ENCODE measurements around the gene ZNF536.
A peak's percentile ranks its signal among the peaks of the same experiment; 100 is the strongest.

The ZNF536 gene

DNA sequence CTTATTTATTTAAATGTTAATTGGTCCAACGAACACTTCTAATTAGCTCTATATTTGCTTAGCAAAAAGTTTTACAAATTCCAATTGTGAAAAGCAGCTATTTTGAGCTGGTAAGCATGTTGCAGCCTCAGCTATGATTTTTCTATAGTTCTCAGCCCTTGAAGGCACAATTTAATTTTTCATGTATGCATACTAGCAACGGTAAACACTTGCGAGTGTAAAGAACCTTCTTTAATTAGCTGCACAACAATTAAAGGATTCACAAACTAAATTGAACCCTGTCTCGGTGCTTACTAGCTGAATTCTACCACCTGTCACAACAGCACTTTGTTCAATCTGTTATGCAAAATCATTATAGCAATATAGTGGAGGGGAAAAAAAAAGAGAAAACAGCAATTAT, 29.8 kb downstream of the ZNF536 start:
- no peak for DNase-seq (ENCODE audit: low read depth)
- TF ChIP-seq, protein P1, sequence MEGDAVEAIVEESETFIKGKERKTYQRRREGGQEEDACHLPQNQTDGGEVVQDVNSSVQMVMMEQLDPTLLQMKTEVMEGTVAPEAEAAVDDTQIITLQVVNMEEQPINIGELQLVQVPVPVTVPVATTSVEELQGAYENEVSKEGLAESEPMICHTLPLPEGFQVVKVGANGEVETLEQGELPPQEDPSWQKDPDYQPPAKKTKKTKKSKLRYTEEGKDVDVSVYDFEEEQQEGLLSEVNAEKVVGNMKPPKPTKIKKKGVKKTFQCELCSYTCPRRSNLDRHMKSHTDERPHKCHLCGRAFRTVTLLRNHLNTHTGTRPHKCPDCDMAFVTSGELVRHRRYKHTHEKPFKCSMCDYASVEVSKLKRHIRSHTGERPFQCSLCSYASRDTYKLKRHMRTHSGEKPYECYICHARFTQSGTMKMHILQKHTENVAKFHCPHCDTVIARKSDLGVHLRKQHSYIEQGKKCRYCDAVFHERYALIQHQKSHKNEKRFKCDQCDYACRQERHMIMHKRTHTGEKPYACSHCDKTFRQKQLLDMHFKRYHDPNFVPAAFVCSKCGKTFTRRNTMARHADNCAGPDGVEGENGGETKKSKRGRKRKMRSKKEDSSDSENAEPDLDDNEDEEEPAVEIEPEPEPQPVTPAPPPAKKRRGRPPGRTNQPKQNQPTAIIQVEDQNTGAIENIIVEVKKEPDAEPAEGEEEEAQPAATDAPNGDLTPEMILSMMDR (IDR thresholded peaks at IDR 0.05; ENCODE audit: low read depth, low read length, missing control alignments), result no peak
- H3K4me3 ChIP-seq (ENCODE audit: low read depth, low read length), result no peak overlapping the region

DNA sequence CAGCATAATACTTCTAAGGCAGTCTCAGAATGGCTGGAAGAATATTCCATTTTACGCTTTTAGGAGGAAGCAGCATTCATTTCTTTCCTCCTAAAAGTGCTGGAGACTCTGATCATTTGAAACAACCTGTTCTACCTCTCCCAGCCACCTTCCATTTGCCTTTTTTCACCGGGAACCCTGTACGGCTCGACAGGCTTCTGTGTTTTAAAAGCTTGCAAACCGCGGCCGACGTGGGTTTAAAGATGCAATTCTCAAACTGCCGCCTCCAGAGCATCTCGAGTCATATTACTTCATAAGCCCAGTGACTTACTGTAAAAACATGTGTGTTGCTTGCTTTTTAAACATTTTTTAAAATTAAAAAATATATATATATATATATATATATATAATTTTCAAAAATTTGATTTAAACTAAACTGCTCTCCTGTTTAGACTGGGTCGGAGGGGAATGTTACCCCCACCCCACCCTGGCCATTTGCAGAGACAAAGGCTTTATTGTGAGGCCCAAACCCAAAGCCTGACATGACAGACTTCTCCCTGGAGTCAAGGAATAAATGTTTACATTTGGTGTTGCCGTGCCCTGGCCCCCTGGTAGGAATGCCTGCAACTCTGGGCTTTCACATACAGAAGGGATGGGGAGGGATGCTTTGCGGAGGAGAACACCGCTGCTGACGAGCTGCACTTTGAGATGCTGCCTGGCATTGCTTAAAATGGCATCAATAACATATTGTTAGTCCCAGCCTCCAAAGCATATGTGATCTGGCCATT, 30.4 kb downstream of the ZNF536 start:
- TF ChIP-seq, protein P1 (IDR thresholded peaks at IDR 0.05; ENCODE audit: low read depth, low read length, missing control alignments), result no peak
- DNase-seq (ENCODE audit: low read depth), result no peak
- no peak overlapping the region for H3K4me3 ChIP-seq (ENCODE audit: low read depth, low read length)

DNA sequence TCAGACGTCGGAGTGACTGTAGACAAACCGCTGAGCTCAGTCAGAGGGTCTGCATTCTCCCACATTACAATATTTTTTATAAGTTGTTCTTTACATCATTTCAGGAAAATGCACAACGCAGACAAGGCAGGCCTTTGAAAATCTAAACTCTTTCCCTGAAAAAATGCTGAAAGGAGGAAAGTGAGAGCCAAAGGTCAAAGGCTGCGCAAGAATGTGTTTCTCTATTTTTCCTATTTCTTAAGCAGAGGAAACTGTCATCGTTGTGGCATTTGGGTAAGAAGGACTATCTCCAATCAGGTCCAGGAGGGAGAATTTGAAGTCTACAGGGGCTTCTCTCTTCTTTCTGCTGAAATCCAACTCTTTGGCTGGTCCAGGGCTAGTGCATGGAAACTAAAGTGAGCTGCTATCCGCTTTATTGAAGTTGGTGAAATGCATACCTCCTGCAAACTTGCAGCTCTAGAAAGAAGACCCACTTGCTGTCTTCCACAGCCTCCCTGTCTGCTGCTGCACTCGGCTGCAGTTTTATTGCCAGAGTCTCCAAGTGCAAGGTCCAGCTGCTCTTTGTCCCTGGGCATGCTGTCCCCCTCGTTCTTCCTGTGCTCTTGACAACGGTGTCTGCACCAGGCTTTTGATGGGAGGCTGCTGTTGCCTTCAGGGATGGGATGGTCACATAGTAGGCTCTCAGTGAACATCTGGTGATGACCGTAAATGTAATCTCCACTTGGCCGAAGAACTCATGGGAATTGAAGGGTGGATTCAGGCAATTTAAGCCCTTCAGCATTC, 31.2 kb downstream of the ZNF536 start:
- TF ChIP-seq, protein P1 (IDR thresholded peaks at IDR 0.05; ENCODE audit: low read depth, low read length, missing control alignments), result no peak
- no peak for DNase-seq (ENCODE audit: low read depth)
- no peak overlapping the region for H3K4me3 ChIP-seq (ENCODE audit: low read depth, low read length)

DNA sequence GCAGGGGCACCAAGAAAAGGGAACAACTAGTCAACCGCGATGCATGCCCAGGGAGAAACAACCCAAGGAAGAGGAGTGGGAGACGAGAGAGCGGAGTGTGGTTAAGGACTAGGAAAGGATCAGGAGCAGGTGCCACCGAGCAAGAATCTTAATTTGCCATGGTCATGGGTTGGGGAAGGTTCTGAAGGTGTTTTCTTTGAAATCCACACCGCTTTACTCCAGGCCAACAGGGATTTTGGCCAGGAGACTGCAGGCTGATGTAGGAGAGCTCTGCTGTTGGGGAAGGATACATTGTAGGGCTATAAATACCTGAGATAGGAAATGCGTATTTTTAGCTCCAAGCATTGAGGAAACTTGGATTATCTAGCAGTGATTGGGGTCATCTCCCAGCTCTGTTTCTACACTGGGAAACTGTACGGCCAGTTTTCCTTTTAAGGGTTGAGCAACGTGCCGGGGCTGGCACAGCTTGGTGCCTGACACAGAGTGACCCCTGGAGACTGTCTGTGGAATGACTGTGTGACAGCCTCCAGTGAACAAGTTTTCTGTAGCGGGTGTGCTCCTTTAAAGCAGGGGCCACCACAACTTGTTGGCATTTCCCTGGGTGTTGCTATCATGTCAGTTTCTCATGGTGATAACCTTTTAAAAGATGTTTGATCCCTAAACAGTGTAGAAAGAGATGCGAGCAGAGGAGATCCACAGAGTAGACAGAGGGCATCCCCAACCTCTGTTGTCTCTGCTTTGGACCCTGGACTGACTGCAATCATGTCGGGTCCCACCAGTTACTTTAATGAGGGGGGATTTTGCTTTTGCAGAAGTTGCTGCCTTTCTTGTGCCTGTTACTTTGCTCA, 34.3 kb downstream of the ZNF536 start:
- no peak for DNase-seq (ENCODE audit: low read depth)
- TF ChIP-seq, protein P1 (IDR thresholded peaks at IDR 0.05; ENCODE audit: low read depth, low read length, missing control alignments), result peak; percentile 58
- no peak overlapping the region for H3K4me3 ChIP-seq (ENCODE audit: low read depth, low read length)

DNA sequence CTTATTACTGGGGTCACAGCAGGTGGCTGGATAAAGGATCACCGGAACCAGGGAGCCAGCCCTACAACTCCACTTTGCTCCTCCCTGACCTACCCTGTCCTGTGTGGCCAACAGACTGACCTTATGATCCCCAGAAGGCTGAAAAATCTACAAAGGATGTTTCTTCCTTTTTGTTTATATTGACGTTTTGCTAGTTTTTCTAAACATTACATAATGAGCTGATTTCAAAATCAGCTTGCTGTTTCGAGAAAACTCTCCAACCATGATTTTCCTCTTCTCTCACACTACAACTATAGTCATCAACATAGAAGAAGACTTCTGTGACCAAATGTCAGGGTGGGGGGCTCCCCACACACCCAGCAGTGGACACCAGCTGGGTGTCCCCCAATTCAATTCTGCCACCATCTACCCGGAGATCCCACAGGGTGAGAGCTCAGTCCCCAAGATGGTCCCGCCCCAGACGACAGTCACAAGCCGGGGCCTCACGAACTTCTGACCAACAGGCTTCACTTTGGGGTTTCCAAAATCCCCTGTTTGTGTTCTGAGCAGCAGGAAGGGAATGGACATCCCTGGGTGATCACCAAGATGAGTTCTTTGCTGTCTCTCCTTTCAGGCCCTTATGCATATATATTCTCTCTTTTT, 35.0 kb downstream of the ZNF536 start:
- TF ChIP-seq, protein P1 (IDR thresholded peaks at IDR 0.05; ENCODE audit: low read depth, low read length, missing control alignments), result no peak
- no peak for DNase-seq (ENCODE audit: low read depth)
- H3K4me3 ChIP-seq (ENCODE audit: low read depth, low read length), result no peak overlapping the region

DNA sequence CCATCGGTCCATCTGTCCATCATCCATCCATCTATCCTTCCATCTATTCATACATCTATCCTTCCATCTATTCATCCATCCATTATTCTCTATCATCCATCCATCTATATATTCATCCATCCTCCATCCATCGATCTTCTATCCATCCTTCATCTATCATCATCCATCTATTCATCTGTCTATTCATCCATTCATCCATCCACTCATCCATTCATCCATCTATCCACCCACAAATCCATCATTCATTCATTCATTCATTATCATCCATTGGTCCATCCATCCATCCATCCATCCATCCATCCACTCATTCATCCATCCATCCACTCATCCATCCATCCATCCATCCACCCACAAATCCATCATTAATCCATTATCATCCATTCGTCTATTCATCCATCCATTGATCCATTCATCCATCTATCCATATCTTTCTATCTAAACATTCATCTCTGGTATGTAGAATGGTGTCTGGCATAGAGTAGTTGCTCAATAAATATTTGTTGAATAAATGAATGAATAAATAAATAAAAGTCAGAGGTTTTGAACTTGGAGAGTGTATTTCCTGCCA, 36.6 kb downstream of the ZNF536 start:
- no peak overlapping the region for H3K4me3 ChIP-seq (ENCODE audit: low read depth, low read length)
- no peak for DNase-seq (ENCODE audit: low read depth)
- TF ChIP-seq, protein P1 (IDR thresholded peaks at IDR 0.05; ENCODE audit: low read depth, low read length, missing control alignments), result no peak

All from GM12864 (cell line).